BLaER1 treated with 17β-estradiol and CSF1 and Interleukin-3, amounts not matched to agents 10 nM and 100 nM (cell line): Measurements from ENCODE around the gene PRR15.

Source experiments
- H3K27ac ChIP-seq, 11 experiments: shearing (Covaris generic); formaldehyde crosslinking; 2 replicates each; pipeline ENCODE4 v1.8.1; 2022
- H3K27me3 ChIP-seq, 11 experiments: shearing (Covaris generic); formaldehyde crosslinking; 2 replicates each; pipeline ENCODE4 v1.8.1; 2022
- H3K36me3 ChIP-seq, 11 experiments: shearing (Covaris generic); formaldehyde crosslinking; 2 replicates each; pipeline ENCODE4 v1.8.1; 2022
- H3K4me1 ChIP-seq, 10 experiments: shearing (Covaris generic); formaldehyde crosslinking; 2 replicates each; pipeline ENCODE4 v1.8.1; 2022
- H3K4me2 ChIP-seq, 11 experiments: shearing (Covaris generic); formaldehyde crosslinking; 2 replicates each; pipeline ENCODE4 v1.8.1; 2022
- H3K4me3 ChIP-seq, 10 experiments: shearing (Covaris generic); formaldehyde crosslinking; 2 replicates each; pipeline ENCODE4 v1.8.1; 2022
- H3K9ac ChIP-seq, 11 experiments: shearing (Covaris generic); formaldehyde crosslinking; 2 replicates each; pipeline ENCODE4 v1.8.1; 2022
- H3K9me3 ChIP-seq, 11 experiments: shearing (Covaris generic); formaldehyde crosslinking; replicated peaks in 1 of 11; 2 replicates each; pipeline ENCODE4 v1.8.1; 2022
- H4K20me1 ChIP-seq, 11 experiments: shearing (Covaris generic); formaldehyde crosslinking; 2 replicates each; pipeline ENCODE4 v1.8.1; 2022
- Cebpa-rat ChIP-seq, 11 experiments: shearing (Covaris generic); IDR thresholded peaks; 2 replicates each; pipeline ENCODE4 v1.8.1; 2022

PRR15 gene

GRCh38 chr7:29565224-29565630 is 1.6 kb downstream of the PRR15 start:
- peak overlapping the region; percentile 92 to 100 (median 98) for H3K4me2 ChIP-seq

DNA sequence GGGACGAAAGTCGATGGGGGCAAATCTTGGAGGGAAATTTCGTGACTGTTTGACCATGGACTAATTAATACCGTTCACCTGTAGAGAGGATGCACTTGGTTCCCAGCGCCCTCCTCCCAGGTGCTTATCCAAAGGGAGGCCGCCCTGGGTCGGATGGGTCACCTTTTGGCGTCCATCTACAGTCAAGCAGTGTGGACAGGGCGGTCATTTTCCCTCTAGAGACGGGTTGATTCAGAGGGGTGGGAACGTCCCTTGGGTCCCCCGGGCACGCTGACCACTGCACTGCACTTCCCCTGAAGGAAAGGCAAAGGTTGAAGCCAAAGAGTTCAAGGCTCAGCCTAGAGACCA is 2.0 kb downstream of the PRR15 start:
- Histone ChIP-seq H3K4me2 (peak overlapping the region; percentile 92 to 100 (median 98)), H4K20me1 (peaks cover 0 to 38% (median 27%) of the 10 kb centered on the region in 11 experiments; a peak in 16 of 22 replicates), H3K27me3 (peaks cover 75 to 96% (median 88%) of the 10 kb centered on the region in 11 experiments), H3K36me3 (no peaks in the 10 kb centered on the region), H3K27ac (no peak overlapping the region), H3K4me3 (peak overlapping the region; percentile 54 to 76 (median 64)), H3K9ac (peak overlapping the region in 1 of 11 experiments; percentile 1; a peak in 1 of 22 replicates), H3K9me3 (0 out of 22 replicates have a peak, but pooled peaks cover 0 to 5% (median 0%) of the 10 kb centered on the region in 11 experiments), H3K4me1 (peaks cover 21 to 35% (median 33%) of the 10 kb centered on the region in 10 experiments)
- no peak for TF ChIP-seq Cebpa-rat (IDR thresholded peaks at IDR 0.05)

More at GRCh38 chr7:29565224-29565630, 1.6 kb downstream of the PRR15 start:
- peak overlapping the region; percentile 54 to 76 (median 64) for H3K4me3 ChIP-seq
- no peak overlapping the region for H3K27ac ChIP-seq
- peaks cover 75 to 96% (median 89%) of the 10 kb centered on the region in 11 experiments for H3K27me3 ChIP-seq
- 0 out of 22 replicates have a peak, but pooled peaks cover 0 to 5% (median 0%) of the 10 kb centered on the region in 11 experiments for H3K9me3 ChIP-seq
- H3K36me3 ChIP-seq: no peaks in the 10 kb centered on the region
- peak overlapping the region in 9 of 11 experiments; percentile 12 to 62 (median 43); a peak in 16 of 22 replicates for H3K9ac ChIP-seq
- peaks cover 0 to 38% (median 27%) of the 10 kb centered on the region in 11 experiments; a peak in 16 of 22 replicates for H4K20me1 ChIP-seq
- TF ChIP-seq Cebpa-rat (IDR thresholded peaks at IDR 0.05): no peak
- peaks cover 21 to 35% (median 33%) of the 10 kb centered on the region in 10 experiments for H3K4me1 ChIP-seq

GRCh38 chr7:29565982-29566746 is 2.5 kb downstream of the PRR15 start:
- H3K9ac ChIP-seq: peak overlapping the region in 5 of 11 experiments; percentile 1 to 50 (median 30); a peak in 8 of 22 replicates
- H4K20me1 ChIP-seq: peaks cover 0 to 38% (median 27%) of the 10 kb centered on the region in 11 experiments; a peak in 16 of 22 replicates
- H3K9me3 ChIP-seq: 0 out of 22 replicates have a peak, but pooled peaks cover 0 to 5% (median 0%) of the 10 kb centered on the region in 11 experiments
- TF ChIP-seq Cebpa-rat (IDR thresholded peaks at IDR 0.05): no peak
- H3K4me2 ChIP-seq: peak overlapping the region; percentile 92 to 100 (median 98)
- no peak overlapping the region for H3K27ac ChIP-seq
- no peaks in the 10 kb centered on the region for H3K36me3 ChIP-seq
- peaks cover 21 to 35% (median 33%) of the 10 kb centered on the region in 10 experiments for H3K4me1 ChIP-seq
- H3K27me3 ChIP-seq: peaks cover 75 to 91% (median 85%) of the 10 kb centered on the region in 11 experiments
- H3K4me3 ChIP-seq: peak overlapping the region; percentile 54 to 76 (median 64)

DNA sequence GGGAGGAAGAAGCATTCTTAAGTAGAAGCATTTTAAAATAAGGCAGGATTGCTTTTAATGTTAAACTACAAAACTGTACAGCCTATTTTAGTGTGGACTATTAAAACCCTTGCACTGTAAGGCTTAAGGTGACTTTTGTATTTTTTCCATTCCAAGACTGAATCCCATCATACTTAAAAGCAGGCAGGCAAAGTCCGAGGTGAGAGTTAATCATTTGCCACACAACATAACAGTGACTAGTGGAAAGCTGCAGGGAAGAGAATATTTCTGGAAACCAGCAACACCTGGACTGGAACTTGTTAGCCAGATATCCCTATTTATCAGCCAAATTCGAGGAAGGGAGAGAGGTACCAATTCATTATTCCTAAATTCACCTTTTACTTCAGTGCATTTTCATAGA is 3.5 kb downstream of the PRR15 start:
- Histone ChIP-seq H3K36me3 (no peaks in the 10 kb centered on the region), H3K27ac (no peak overlapping the region), H4K20me1 (peaks cover 0 to 38% (median 27%) of the 10 kb centered on the region in 11 experiments; a peak in 16 of 22 replicates), H3K4me2 (no peak overlapping the region), H3K4me1 (peaks cover 21 to 35% (median 33%) of the 10 kb centered on the region in 10 experiments), H3K4me3 (no peak overlapping the region), H3K9ac (no peak overlapping the region), H3K27me3 (peaks cover 71 to 81% (median 75%) of the 10 kb centered on the region in 11 experiments), H3K9me3 (0 out of 22 replicates have a peak, but pooled peaks cover 0 to 5% (median 0%) of the 10 kb centered on the region in 11 experiments)
- TF ChIP-seq Cebpa-rat (IDR thresholded peaks at IDR 0.05): no peak

DNA sequence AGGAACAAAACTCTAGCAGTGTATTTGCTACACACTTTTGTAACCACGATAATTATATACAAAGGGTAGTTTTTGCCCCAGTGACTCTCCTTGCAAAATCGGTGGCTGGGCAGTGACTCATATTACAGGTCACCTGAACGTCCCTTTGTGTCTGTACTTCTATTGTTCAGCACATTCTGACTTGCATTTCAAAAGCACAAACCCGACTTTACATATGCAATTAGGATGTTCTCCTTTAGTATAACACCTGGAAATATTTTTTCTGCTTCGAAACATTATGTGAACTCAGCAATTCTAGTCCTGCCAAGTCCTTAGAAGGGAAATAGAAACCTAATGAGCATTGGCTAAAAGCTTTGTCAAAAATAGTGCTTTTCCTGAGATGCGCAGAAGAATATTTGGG is 6.0 kb downstream of the PRR15 start:
- no peak overlapping the region for H3K9ac ChIP-seq
- no peaks in the 10 kb centered on the region for H3K9me3 ChIP-seq
- no peak overlapping the region for H3K4me2 ChIP-seq
- peaks cover 0 to 19% (median 10%) of the 10 kb centered on the region in 11 experiments; a peak in 10 of 22 replicates for H4K20me1 ChIP-seq
- TF ChIP-seq Cebpa-rat (IDR thresholded peaks at IDR 0.05): no peak
- H3K4me1 ChIP-seq: peaks cover 15 to 22% (median 20%) of the 10 kb centered on the region in 10 experiments
- no peaks in the 10 kb centered on the region for H3K36me3 ChIP-seq
- no peak overlapping the region for H3K27ac ChIP-seq
- peaks cover 46 to 56% (median 51%) of the 10 kb centered on the region in 11 experiments for H3K27me3 ChIP-seq
- H3K4me3 ChIP-seq: no peak overlapping the region

- H3K4me3 ChIP-seq: no peak overlapping the region
These were observed 8.9 kb downstream of the PRR15 start for GRCh38 chr7:29572558-29572957.

GRCh38 chr7:29573567-29573966 is 9.9 kb downstream of the PRR15 start:
- Histone ChIP-seq H3K4me1 (peaks cover 0 to 9% (median 0%) of the 10 kb centered on the region in 10 experiments; a peak in 1 of 20 replicates), H3K36me3 (peaks cover 0 to 7% (median 0%) of the 10 kb centered on the region in 11 experiments; a peak in 1 of 22 replicates), H4K20me1 (no peaks in the 10 kb centered on the region), H3K9ac (no peak overlapping the region), H3K4me2 (peak overlapping the region in 1 of 11 experiments; percentile 6; a peak in 1 of 22 replicates), H3K27ac (no peak overlapping the region), H3K4me3 (no peak overlapping the region), H3K27me3 (peaks cover 7 to 17% (median 12%) of the 10 kb centered on the region in 11 experiments), H3K9me3 (peaks cover 24 to 34% (median 31%) of the 10 kb centered on the region in 11 experiments)
- no peak for TF ChIP-seq Cebpa-rat (IDR thresholded peaks at IDR 0.05)

More at GRCh38 chr7:29572558-29572957, 8.9 kb downstream of the PRR15 start:
- no peak overlapping the region for H3K9ac ChIP-seq
- peaks cover 0 to 6% (median 0%) of the 10 kb centered on the region in 11 experiments; a peak in 1 of 22 replicates for H3K36me3 ChIP-seq
- no peak for TF ChIP-seq Cebpa-rat (IDR thresholded peaks at IDR 0.05)
- no peak overlapping the region for H3K4me2 ChIP-seq
- peaks cover 17 to 27% (median 22%) of the 10 kb centered on the region in 11 experiments for H3K27me3 ChIP-seq
- peaks cover 14 to 24% (median 21%) of the 10 kb centered on the region in 11 experiments for H3K9me3 ChIP-seq
- H4K20me1 ChIP-seq: no peaks in the 10 kb centered on the region
- no peak overlapping the region for H3K27ac ChIP-seq
- peaks cover 0 to 9% (median 0%) of the 10 kb centered on the region in 10 experiments; a peak in 1 of 20 replicates for H3K4me1 ChIP-seq

DNA sequence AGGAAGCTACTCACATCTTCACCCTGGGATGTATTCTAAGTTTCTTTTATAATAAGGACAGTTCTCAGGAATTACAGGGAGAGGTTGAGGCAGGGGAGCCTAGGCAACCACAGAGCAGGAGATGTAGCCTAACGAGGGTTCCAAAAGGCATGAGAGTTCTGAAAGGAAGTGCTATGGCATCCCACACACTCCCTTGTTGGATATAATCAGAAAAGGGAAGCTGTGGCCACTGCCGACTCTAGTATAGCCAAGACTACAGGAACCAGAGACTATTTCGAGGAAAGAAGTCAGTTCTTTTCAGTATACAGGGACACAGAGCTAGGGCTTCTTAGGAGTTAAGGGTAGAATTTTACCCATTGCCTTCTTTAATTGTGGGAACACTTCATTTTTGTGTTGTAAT is 11.0 kb downstream of the PRR15 start:
- TF ChIP-seq Cebpa-rat (IDR thresholded peaks at IDR 0.05): no peak
- H3K4me1 ChIP-seq: peaks cover 0 to 9% (median 0%) of the 10 kb centered on the region in 10 experiments; a peak in 1 of 20 replicates
- H3K4me3 ChIP-seq: no peak overlapping the region
- no peaks in the 10 kb centered on the region for H4K20me1 ChIP-seq
- H3K9ac ChIP-seq: no peak overlapping the region
- H3K36me3 ChIP-seq: peaks cover 0 to 7% (median 0%) of the 10 kb centered on the region in 11 experiments; a peak in 1 of 22 replicates
- H3K4me2 ChIP-seq: peak overlapping the region in 1 of 11 experiments; percentile 16; a peak in 2 of 22 replicates
- no peak overlapping the region for H3K27ac ChIP-seq
- H3K9me3 ChIP-seq: peaks cover 35 to 45% (median 42%) of the 10 kb centered on the region in 11 experiments
- H3K27me3 ChIP-seq: peaks cover 0 to 9% (median 2%) of the 10 kb centered on the region in 11 experiments; a peak in 6 of 22 replicates
